ENCODE data around the gene FAM120A.
A peak's percentile ranks its signal among the peaks of the same experiment; 100 is the strongest.

Gene FAM120A, protein sequence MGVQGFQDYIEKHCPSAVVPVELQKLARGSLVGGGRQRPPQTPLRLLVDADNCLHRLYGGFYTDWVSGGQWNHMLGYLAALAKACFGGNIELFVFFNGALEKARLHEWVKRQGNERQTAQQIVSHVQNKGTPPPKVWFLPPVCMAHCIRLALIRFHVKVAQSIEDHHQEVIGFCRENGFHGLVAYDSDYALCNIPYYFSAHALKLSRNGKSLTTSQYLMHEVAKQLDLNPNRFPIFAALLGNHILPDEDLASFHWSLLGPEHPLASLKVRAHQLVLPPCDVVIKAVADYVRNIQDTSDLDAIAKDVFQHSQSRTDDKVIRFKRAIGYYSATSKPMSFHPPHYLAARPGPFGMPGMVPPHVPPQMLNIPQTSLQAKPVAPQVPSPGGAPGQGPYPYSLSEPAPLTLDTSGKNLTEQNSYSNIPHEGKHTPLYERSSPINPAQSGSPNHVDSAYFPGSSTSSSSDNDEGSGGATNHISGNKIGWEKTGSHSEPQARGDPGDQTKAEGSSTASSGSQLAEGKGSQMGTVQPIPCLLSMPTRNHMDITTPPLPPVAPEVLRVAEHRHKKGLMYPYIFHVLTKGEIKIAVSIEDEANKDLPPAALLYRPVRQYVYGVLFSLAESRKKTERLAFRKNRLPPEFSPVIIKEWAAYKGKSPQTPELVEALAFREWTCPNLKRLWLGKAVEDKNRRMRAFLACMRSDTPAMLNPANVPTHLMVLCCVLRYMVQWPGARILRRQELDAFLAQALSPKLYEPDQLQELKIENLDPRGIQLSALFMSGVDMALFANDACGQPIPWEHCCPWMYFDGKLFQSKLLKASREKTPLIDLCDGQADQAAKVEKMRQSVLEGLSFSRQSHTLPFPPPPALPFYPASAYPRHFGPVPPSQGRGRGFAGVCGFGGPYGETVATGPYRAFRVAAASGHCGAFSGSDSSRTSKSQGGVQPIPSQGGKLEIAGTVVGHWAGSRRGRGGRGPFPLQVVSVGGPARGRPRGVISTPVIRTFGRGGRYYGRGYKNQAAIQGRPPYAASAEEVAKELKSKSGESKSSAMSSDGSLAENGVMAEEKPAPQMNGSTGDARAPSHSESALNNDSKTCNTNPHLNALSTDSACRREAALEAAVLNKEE

DNA sequence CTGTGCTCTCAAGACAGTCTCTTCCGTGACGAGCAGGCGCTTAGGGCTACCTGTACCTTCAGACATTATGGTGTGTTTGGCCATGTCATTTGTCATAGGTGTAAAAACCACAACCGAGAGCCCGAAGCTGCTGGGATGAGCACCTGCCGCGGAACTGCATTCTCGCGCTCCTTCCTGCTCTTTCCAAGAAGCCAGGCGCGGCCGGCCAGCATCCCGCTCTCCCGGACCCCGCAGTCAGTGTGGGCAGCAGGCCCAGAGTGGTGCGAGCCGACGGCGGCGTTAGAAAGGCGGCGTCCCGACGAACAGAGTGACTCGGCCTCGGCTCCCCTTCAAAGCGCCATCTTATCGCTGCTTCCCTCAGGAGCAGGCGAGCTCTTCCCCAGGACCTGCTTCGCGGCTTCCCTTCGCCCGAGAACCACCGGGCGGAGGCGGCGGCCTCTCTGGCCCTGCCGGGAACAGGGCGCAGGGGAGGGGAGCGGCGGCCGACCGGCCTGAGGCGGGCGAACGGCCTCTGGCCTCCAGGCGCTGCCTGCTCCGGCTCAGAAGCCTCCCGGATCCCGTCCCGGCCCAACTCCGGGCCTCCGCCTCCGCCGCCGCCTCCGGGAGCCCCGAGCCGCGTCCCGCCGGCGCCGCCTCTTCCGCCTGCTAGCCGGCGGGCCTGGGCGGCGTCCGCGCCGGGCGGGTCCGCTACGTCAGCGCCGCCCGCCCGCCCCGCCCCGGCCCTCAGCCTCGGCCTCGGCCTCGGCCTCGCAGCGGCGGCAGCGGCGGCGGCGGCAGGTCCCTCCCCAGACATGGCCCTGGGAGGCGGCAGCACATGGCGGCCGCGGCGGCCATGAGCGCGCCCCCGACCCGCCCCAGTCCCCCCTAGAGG lies at the start of gene FAM120A:
Gene FAM120A (plus strand): TSS at position 741 of the 871 bp plus-strand sequence. CDS start 231 bp downstream, outside the sequence.
- peak within 1 kb of the TSS; percentile 91 for H3K4me3 ChIP-seq (ENCODE audit: low read depth, low read length)
- TF ChIP-seq, protein P1, sequence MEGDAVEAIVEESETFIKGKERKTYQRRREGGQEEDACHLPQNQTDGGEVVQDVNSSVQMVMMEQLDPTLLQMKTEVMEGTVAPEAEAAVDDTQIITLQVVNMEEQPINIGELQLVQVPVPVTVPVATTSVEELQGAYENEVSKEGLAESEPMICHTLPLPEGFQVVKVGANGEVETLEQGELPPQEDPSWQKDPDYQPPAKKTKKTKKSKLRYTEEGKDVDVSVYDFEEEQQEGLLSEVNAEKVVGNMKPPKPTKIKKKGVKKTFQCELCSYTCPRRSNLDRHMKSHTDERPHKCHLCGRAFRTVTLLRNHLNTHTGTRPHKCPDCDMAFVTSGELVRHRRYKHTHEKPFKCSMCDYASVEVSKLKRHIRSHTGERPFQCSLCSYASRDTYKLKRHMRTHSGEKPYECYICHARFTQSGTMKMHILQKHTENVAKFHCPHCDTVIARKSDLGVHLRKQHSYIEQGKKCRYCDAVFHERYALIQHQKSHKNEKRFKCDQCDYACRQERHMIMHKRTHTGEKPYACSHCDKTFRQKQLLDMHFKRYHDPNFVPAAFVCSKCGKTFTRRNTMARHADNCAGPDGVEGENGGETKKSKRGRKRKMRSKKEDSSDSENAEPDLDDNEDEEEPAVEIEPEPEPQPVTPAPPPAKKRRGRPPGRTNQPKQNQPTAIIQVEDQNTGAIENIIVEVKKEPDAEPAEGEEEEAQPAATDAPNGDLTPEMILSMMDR (IDR thresholded peaks at IDR 0.05; ENCODE audit: borderline replicate concordance, insufficient read depth, low read depth, low read length), result no peak

DNA sequence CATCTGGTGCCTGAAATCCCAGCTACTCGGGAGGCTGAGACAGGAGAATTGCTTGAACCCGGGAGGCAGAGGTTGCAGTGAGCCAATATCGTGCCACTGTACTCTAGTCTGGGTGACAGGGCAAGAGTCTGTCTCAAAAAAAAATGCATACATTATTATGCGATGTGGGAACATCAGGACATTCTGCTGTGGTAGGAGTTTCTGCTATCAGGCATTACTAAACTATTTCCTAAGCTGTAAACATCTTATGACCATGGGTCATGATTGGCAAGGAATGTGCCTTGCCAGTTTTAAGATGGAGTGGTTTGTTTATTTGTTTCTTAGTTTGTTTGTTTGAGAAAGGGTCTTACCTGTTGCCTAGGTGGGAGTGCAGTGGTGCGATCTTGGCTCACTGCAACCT lies 45.1 kb upstream of the FAM120A start:
- TF ChIP-seq, protein P1 (IDR thresholded peaks at IDR 0.05; ENCODE audit: borderline replicate concordance, insufficient read depth, low read depth, low read length), result no peak
- H3K4me3 ChIP-seq (ENCODE audit: low read depth, low read length), result no peak overlapping the region

DNA sequence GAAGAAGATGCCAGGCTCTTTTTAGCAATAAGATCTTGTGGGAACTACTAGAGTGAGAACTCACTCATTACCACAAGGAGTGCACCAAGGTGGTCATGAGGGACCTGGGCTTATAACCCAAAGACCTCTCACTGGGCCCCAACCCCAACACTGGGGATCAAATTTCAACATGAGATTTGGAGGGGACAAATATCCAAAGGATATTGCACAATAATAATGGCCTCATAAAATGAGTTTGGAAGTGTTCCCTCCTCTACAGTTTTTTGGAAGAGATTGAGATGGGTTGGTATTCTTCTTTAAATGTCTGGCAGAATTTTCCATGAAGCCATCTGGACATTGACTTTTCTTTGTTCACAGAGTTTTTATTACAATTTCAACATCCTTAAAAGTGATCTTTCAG lies 38.0 kb upstream of the FAM120A start:
- TF ChIP-seq, protein P1 (IDR thresholded peaks at IDR 0.05; ENCODE audit: borderline replicate concordance, insufficient read depth, low read depth, low read length), result no peak
- H3K4me3 ChIP-seq (ENCODE audit: low read depth, low read length), result no peak overlapping the region

DNA sequence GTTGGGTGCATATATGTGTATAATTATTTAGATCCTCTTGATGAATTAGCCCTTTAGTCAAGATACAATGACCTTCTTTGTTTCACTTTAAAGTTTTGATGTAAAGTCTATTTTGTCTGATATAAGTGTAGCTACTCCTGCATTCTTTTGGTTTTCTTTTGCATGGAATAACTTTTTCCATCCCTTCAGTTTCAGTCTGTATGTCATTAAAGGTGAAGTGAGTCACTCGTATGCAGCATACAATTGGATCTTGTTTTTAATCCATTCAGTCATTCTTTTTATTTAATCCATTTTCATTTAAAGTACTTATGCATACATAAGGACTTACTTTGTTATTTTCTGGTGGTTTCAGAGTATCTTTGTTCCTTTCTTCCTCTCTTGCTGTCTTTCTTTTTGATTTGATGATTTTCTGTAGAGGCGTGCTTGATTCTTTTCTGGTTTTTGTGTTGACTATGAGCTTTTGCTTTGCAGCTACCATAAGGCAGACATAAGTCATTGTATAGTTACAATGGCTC lies 36.3 kb upstream of the FAM120A start:
- TF ChIP-seq, protein P1 (IDR thresholded peaks at IDR 0.05; ENCODE audit: borderline replicate concordance, insufficient read depth, low read depth, low read length), result no peak
- H3K4me3 ChIP-seq (ENCODE audit: low read depth, low read length), result no peak overlapping the region

DNA sequence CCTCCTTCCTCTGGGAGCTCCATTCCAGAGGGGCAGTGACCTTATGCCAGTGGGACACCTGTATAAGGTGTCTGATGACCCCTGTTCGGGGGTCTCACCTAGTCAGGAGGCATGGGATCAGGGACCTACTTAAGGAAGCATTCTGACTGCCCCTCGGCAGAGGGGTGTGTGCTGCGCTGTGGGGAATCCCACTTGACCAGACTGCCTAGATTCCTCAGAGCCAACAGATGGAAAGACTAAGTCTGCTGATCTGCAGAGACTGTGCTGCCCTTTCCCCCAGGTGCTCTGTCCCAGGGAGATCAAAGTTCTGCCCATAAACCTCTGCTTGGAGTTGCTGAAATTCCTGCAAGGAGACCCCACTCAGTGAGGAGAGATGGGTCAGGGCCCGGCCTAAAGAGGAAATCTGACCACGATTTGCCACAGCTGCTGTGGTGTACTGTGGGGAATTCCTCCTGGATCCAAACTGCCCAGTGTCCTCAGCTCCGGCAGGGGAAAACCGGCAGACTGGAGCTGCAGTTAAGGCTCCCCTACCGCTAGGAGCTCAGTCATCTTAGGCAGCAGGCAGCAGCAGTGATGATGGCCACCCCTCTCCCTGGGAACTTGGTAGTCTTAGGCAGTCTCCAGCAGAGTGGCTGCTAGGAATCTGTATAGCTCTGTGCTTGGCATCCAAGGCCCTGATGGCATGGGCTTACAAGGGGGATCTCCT lies 34.8 kb upstream of the FAM120A start:
- TF ChIP-seq, protein P1 (IDR thresholded peaks at IDR 0.05; ENCODE audit: borderline replicate concordance, insufficient read depth, low read depth, low read length), result no peak
- H3K4me3 ChIP-seq (ENCODE audit: low read depth, low read length), result no peak overlapping the region
